HG03103 (cell line): ENCODE results near the gene PCNT.

Experiments used
- ATAC-seq: cut with Tn5 transposase; IDR thresholded peaks from one replicate; pipeline ENCODE4 v1.9.1; 2021; ENCODE audit warnings: low read depth; ENCODE audit not compliant: unreplicated experiment

The PCNT gene

DNA sequence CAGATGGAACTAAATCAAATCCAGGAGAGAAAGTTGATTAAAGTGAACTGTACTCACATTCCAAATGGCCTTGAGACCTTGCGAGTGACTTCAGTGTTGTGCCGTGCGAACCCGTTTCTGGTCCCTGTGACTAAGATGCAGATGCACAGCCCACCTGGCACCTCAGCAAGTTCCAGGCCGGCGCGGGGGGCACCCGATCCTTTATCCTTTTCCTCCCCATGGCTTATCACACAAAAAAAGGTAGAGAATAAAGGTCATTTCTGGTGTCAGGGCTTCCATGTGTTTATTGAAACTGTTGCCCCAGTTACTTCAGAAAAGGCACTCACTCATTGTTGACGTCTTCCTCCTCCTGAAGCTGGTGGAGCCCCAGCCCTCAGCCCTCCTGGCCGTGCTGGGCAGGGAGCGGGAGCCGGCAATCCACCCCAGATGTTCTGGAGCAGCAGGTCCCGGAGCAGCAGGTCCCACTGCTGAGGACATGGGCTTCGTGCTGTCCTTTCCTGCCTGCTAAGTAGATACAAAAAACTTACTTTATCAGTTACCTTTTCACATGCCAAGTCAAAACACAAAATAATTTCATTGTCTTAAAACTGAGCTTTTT is 53.0 kb downstream of the PCNT start:
- ATAC-seq = no peak

- no peak for ATAC-seq
Measured at GRCh38 chr21:46377789-46378188, 53.8 kb downstream of the PCNT start.

GRCh38 chr21:46379105-46379504 is 55.1 kb downstream of the PCNT start:
- no peak for ATAC-seq

- ATAC-seq = no peak
Measured at GRCh38 chr21:46379691-46380090, 55.7 kb downstream of the PCNT start.

DNA sequence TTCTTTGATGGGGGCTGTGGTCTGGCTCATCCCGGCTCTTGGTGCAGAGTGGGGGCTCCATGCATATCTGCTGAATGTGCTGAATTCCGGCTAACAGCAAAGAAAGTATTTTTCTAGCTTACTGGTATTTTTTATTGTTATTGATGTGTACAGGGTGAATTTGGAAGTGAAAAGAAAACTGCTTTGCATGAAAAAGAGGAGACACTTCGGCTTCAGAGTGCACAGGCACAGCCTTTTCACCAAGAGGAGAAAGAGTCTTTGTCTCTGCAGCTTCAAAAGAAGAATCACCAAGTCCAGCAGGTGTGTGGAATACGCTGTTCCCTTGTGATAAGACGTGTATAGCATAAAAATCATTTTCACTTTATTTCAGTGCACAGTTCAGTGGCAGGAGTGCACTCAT is 57.6 kb downstream of the PCNT start:
- ATAC-seq = no peak

- no peak for ATAC-seq
Measured at GRCh38 chr21:46384556-46384955, 60.6 kb downstream of the PCNT start.

GRCh38 chr21:46385846-46386733 is 62.1 kb downstream of the PCNT start:
- ATAC-seq = no peak

- no peak for ATAC-seq
Measured at GRCh38 chr21:46386734-46387088, 62.8 kb downstream of the PCNT start.

- ATAC-seq = no peak
Measured at GRCh38 chr21:46388206-46388880, 64.4 kb downstream of the PCNT start.

- no peak for ATAC-seq
Measured at GRCh38 chr21:46388896-46389295, 64.9 kb downstream of the PCNT start.

GRCh38 chr21:46390603-46391545 is 66.9 kb downstream of the PCNT start:
- no peak for ATAC-seq

DNA sequence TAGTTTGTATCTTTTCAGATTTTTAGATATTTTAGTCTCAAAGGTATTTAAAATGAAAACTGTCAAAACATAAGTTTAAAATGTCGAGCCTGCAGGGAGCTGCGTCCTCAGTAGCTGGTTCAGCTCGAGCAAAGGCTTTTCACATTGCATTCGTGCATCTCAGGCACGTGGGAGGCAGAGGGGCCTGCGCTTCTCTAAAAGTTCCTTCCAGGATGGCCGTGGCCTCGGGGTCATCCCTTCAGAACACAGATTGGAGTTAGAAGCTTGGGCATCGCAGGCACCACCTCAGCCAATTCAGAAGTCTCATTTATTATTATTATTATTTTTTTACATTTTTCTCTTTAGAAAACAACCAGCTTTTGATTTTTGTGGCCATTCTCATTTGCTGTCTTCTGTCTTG is 67.8 kb downstream of the PCNT start:
- ATAC-seq = no peak

GRCh38 chr21:46392921-46393320 is 69.0 kb downstream of the PCNT start:
- no peak for ATAC-seq

DNA sequence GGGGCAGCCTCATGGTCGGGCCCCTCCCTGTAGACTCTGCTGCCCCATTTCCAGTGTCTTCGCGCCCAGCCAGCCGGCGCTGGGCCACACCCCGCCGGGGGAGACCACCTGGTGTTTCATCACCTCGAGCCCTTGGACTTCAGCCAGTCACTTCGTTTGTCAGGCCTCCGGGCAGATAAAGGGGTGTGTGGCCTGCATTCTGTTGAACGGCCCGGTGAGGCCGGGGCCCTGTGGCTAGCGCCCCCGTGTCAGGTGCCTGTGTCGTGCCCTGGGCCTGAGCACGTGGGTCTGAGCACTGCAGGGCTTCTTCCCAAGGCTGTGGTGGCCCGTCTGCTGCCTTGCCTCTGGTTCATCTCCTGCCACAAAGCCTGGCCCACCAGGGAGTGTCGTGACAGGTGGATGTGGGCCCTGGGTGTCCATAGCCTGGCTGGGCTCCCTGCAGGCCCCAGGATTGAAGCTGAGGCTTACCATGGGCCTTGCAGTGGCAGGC is 69.5 kb downstream of the PCNT start:
- ATAC-seq = no peak

- no peak for ATAC-seq
Measured at GRCh38 chr21:46393941-46394594, 70.1 kb downstream of the PCNT start.

DNA sequence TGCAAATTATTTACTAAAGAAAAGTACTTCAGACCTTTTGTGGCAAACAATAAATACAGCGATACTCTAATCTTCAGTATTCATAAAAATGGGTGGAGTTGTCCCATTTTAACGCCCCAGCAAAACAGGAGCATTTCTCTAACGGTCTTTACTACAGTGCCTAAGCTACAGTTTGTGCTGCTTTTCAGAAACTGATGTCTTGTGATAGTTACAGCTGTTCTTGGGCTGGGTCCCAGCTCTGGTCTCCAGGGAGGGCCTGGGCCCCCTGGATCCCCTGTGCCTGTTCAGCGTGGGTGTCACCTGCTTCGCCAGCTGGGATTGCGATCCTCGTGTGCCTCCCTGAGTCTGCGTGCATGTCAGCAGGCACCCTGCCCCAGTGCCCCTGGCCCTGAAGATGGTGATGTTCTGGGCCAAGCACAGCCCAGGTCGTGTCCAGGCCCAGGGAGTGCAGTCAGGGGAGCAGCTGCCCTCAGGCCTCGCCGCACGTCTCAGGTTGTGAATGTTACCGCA is 70.7 kb downstream of the PCNT start:
- no peak for ATAC-seq

DNA sequence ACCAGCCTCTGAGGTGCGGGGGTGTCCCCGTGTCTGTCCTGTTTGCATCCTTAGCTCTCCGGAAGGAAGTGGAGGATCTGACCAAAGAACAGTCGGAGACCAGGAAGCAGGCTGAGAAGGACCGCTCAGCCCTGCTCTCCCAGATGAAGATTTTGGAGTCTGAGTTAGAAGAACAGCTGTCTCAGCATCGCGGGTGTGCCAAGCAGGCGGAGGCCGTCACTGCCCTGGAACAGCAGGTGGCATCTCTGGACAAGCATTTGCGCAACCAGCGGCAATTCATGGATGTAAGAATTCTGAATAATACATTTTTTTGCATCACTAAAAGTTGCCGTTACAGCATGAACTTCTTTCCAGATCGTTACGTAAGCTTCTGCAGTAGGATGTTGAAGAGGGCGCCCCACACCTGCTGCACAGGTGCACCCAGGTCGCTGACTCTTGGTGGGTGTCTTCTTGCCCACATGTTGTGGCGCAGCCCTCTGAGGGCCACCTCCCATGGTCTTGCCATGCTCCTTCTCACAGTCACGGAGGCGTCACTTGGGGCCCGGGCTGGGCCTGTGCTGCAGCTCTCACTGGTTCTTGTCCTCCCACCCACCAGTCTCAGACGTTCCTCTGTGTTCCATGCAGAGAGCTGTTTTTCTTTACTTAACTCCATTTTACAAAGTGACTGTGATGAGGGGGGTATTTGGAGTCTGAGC is 73.4 kb downstream of the PCNT start:
- no peak for ATAC-seq

GRCh38 chr21:46397993-46398392 is 74.0 kb downstream of the PCNT start:
- ATAC-seq = no peak

- no peak for ATAC-seq
Measured at GRCh38 chr21:46399129-46399528, 75.2 kb downstream of the PCNT start.
